Tibial artery (tissue), 4 donors: ENCODE results near the gene COL16A1.

ENCODE experiments used
- DNase-seq, 2 donors: peaks; one replicate each; pipeline ENCODE4 v3.0.0-alpha.2; 2019
- H3K27ac ChIP-seq, 2 donors: fragments of 200-600 bp; sonication (generic) in 1 of 2; 1 replicate in 1 of 2; 2 replicates in 1 of 2; pipeline ENCODE4 v1.5.1; 2018 to 2019; ENCODE audit warnings: mild to moderate bottlenecking in 1 of 2
- H3K27me3 ChIP-seq, 2 donors: fragments of 200-600 bp; sonication (generic) in 1 of 2; one replicate each; pipeline versions ENCODE4 v1.5.1 to v1.6.0; 2016 to 2019
- H3K36me3 ChIP-seq, 3 donors: fragments of 200-600 bp; sonication (generic) in 2 of 3; one replicate each; pipeline ENCODE4 v1.5.1; 2016 to 2019; ENCODE audit warnings: mild to moderate bottlenecking in 2 of 3
- H3K4me1 ChIP-seq, 4 donors: fragments of 200-600 bp; sonication (generic) in 2 of 4; 1 replicate in 3 of 4; 2 replicates in 1 of 4; pipeline ENCODE4 v1.5.1; 2016 to 2019
- H3K4me3 ChIP-seq, 2 donors: fragments of 200-600 bp; sonication (generic) in 1 of 2; 1 replicate in 1 of 2; 2 replicates in 1 of 2; pipeline ENCODE4 v1.5.1; 2018 to 2019; ENCODE audit warnings: mild to moderate bottlenecking in 2 of 2
- H3K9me3 ChIP-seq, 3 donors: fragments of 200-600 bp; sonication (generic) in 1 of 3; one replicate each; pipeline ENCODE4 v1.5.1; 2016 to 2019
- intact Hi-C: fragments of 100-400 bp; cut with DNase I; formaldehyde crosslinking; loops from one replicate; pipeline ENCODE4 v1.15.0; 2023; ENCODE audit warnings: low total_unique reads
- TF ChIP-seq, protein P1 (sequence below), 2 experiments: fragments of 200-600 bp in 1 of 2; fragments of 450-650 bp in 1 of 2; IDR thresholded peaks; one replicate each; pipeline ENCODE4 v1.5.1; 2017 to 2019; ENCODE audit warnings: antibody characterized with exemption in 2 of 2, mild to moderate bottlenecking in 1 of 2, moderate library complexity in 1 of 2

Gene COL16A1

DNA sequence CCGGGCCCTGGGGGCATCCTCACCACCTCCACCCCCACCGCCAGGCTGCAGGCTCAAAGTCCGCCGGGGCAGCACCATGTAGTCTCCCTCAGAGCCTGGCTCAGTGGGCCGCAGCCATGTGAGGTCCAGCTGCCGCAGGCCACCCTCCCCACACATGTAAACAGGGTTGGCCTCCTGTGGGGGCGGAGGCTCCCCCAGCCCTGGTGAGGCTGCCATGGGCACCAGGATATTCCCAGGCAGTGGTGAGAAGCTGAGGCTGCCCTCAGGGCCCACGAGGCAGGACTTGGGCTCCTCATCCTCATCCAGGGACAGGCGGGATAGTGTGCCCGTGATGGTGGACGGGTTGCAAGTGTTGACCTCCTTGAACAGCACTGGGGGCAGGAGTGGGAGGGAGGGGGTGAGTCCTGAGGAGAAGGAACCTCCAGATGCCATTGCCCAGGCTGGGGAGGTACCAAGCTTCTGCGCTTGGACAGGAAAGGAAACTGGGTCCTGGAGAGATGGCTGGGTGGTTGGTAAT lies 27.3 kb upstream of the COL16A1 start:
- no peaks in the 10 kb centered on the region for H3K9me3 ChIP-seq
- no peak overlapping the region for H3K4me3 ChIP-seq
- DNase-seq = no peak
- H3K27ac ChIP-seq = no peak overlapping the region
- no peaks in the 10 kb centered on the region for H3K4me1 ChIP-seq
- intact Hi-C loops = no loop called here
- TF ChIP-seq, protein P1, sequence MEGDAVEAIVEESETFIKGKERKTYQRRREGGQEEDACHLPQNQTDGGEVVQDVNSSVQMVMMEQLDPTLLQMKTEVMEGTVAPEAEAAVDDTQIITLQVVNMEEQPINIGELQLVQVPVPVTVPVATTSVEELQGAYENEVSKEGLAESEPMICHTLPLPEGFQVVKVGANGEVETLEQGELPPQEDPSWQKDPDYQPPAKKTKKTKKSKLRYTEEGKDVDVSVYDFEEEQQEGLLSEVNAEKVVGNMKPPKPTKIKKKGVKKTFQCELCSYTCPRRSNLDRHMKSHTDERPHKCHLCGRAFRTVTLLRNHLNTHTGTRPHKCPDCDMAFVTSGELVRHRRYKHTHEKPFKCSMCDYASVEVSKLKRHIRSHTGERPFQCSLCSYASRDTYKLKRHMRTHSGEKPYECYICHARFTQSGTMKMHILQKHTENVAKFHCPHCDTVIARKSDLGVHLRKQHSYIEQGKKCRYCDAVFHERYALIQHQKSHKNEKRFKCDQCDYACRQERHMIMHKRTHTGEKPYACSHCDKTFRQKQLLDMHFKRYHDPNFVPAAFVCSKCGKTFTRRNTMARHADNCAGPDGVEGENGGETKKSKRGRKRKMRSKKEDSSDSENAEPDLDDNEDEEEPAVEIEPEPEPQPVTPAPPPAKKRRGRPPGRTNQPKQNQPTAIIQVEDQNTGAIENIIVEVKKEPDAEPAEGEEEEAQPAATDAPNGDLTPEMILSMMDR (IDR thresholded peaks at IDR 0.05) = no peak
- H3K36me3 ChIP-seq = no peaks in the 10 kb centered on the region
- no peaks in the 10 kb centered on the region for H3K27me3 ChIP-seq

DNA sequence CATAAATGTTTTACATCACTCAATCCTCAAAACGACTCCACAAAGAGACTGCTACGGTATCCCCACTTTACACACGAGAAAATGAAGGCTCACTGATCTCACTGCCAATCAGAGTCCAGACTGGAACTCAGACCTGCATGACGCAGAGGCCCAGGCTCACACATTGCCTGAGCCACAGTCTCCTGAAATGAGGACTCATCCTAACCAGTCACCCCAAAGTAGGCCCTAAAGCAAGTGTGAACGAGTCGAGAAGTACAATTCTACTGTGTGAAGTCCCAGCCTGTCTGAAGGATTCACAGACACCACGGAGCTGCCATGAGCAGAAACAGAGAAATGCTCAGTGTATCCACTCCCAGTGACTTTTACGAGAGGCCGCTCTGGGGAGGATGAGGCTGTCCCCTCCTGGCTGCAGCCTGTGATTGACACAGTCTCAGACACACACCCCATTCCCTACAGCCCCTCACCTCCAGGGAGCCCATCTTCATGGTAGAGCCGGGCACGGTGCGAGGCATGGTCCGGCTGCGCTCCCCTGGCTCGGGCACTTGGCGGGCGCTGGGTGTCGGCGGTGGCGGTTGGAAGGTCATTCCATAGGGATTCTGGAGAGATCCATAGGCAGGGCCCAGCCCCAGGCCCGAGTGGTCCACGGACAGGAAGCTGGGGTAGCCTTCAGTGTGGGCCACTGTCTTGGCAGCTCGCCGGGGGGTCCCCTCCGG lies 26.7 kb upstream of the COL16A1 start:
- H3K9me3 ChIP-seq = no peaks in the 10 kb centered on the region
- H3K36me3 ChIP-seq = no peaks in the 10 kb centered on the region
- TF ChIP-seq, protein P1 (IDR thresholded peaks at IDR 0.05) = no peak
- H3K4me3 ChIP-seq = no peak overlapping the region
- H3K27ac ChIP-seq = no peak overlapping the region
- DNase-seq = no peak
- intact Hi-C loops = no loop called here
- H3K4me1 ChIP-seq = no peaks in the 10 kb centered on the region
- H3K27me3 ChIP-seq = no peaks in the 10 kb centered on the region

DNA sequence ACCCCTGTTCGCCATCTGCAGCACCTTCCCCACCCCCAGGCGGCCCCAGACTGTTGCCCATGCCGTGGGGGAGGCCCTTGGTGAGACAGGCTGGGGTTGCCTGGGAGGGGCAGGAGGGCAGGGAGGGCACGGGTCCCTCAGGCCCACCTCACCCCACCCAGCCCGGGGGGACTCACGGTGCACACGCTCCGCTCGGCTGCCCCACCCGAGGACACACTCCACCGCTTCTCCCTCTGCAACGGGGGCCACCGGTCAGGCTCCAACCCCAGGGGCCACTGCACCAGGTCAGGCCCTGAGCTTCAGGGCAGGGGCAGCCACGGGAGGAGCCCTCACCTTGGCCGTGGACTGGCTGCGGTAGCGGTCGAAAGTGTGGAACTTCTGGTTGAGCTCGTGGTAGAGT lies 24.0 kb upstream of the COL16A1 start:
- TF ChIP-seq, protein P1 (IDR thresholded peaks at IDR 0.05) = no peak
- intact Hi-C loops = loop anchor here (10.0 kb wide), 1 partner anchor 753 kb away; no protein-coding TSS in a partner anchor

DNA sequence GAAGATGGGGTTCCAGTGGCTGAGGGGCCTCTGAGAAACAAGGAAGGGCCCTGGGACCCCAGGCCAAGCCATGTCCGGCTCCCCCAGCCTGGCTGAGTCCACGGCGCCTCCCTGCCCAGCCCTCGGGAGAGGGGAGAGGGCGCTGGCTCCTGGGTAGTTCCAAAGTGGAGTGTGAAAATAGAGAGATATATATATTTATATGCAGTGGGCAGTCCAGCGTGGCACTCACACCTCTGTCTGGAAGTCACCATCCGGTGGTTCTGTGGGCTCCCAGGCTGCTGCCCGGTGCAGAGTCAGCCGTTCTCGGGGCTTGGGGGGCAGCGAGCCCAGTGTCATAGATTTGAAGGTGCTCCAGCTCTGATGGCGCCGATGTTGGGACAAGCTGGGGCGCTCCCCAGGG lies 23.4 kb upstream of the COL16A1 start:
- intact Hi-C loops = loop anchor here (10.0 kb wide), 1 partner anchor 752 kb away; no protein-coding TSS in a partner anchor
- DNase-seq = no peak
- no peak overlapping the region for H3K4me3 ChIP-seq
- no peak overlapping the region for H3K27ac ChIP-seq
- H3K4me1 ChIP-seq = no peaks in the 10 kb centered on the region
- H3K36me3 ChIP-seq = no peaks in the 10 kb centered on the region
- H3K27me3 ChIP-seq = no peaks in the 10 kb centered on the region
- TF ChIP-seq, protein P1 (IDR thresholded peaks at IDR 0.05) = no peak
- no peaks in the 10 kb centered on the region for H3K9me3 ChIP-seq

More for the DNA sequence above, 24.0 kb upstream of the COL16A1 start:
- no peak for DNase-seq
- Histone ChIP-seq H3K4me3 (no peak overlapping the region), H3K27me3 (no peaks in the 10 kb centered on the region), H3K27ac (no peak overlapping the region), H3K4me1 (no peaks in the 10 kb centered on the region), H3K9me3 (no peaks in the 10 kb centered on the region), H3K36me3 (no peaks in the 10 kb centered on the region)

DNA sequence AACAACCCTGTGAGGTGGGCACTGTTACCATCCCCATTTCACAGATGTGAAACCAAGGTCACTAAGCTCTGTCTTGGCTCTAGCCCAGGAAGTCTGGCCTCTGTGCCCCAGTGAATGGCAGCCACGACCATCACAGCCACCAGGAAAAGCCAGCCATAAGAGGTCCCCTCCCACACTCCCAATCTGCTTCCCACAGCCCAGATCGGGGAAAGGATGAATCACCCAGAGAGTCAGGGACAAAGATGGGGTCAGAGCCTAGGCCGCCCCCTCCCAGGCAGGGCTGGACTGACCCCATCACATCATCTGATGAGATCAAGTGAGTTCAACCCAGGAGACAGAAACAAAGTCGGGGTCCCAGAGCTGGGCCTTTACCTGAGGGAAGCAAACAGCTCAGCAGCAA lies 22.9 kb upstream of the COL16A1 start:
- TF ChIP-seq, protein P1 (IDR thresholded peaks at IDR 0.05) = no peak
- Histone ChIP-seq H3K4me3 (no peak overlapping the region), H3K27me3 (peaks cover 0 to 3% of the 10 kb centered on the region in 2 donors), H3K9me3 (no peaks in the 10 kb centered on the region), H3K36me3 (no peaks in the 10 kb centered on the region), H3K27ac (no peak overlapping the region), H3K4me1 (no peaks in the 10 kb centered on the region)
- no peak for DNase-seq
- intact Hi-C loops = loop anchor here (10.0 kb wide), 1 partner anchor 752 kb away; no protein-coding TSS in a partner anchor
